Hematopoietic multipotent progenitor cell treated with erythropoietin and hydrocortisone succinate and interleukin-3 and kit ligand, for 17 days (in vitro differentiated cells): ENCODE results near the gene NLRP12.
"Not testable (repeated sequence)": the region's sequence is repeated elsewhere in the genome, so short reads cannot be mapped to it uniquely, and the experiment has no call there.

Experiments
- DNase-seq: peaks from one replicate; pipeline ENCODE4 v3.0.0-alpha.2; 2015; ENCODE audit warnings: low spot score

The NLRP12 gene

GRCh38 chr19:53824134-53824611 lies at the start of gene NLRP12:
TSS of gene NLRP12 (minus strand) at chr19:53824314. CDS start at chr19:53824174, 140 bp downstream.
- no peak for DNase-seq

GRCh38 chr19:53872762-53873161 lies 48.6 kb upstream of the NLRP12 start:
- DNase-seq, result no peak

DNA sequence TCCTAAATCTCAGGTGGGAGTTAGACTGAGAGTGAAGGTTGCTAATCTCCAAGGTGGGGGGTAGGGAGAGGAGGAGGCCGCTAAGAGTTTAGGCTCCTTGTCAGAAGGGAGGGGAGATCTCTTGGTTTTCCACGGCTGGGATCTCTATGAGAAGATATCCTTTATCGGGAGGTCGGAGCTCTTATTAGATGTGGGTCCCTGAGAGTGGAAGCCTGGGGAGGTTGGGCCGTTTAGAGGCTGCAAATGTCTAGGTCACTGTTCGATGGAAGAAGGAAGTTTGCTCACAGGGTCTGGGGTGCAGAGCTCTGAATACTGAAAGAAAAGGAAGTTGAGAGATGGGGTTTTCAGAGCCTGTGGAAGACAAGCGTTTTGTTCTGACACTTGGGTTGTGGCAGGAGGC lies 47.3 kb upstream of the NLRP12 start:
- no peak for DNase-seq

GRCh38 chr19:53870485-53870844 lies 46.4 kb upstream of the NLRP12 start:
- DNase-seq, result no peak

GRCh38 chr19:53869805-53870484 lies 45.8 kb upstream of the NLRP12 start:
- DNase-seq, result not testable (repeated sequence)

GRCh38 chr19:53868892-53869804 lies 45.0 kb upstream of the NLRP12 start:
- peak; percentile 13 for DNase-seq

DNA sequence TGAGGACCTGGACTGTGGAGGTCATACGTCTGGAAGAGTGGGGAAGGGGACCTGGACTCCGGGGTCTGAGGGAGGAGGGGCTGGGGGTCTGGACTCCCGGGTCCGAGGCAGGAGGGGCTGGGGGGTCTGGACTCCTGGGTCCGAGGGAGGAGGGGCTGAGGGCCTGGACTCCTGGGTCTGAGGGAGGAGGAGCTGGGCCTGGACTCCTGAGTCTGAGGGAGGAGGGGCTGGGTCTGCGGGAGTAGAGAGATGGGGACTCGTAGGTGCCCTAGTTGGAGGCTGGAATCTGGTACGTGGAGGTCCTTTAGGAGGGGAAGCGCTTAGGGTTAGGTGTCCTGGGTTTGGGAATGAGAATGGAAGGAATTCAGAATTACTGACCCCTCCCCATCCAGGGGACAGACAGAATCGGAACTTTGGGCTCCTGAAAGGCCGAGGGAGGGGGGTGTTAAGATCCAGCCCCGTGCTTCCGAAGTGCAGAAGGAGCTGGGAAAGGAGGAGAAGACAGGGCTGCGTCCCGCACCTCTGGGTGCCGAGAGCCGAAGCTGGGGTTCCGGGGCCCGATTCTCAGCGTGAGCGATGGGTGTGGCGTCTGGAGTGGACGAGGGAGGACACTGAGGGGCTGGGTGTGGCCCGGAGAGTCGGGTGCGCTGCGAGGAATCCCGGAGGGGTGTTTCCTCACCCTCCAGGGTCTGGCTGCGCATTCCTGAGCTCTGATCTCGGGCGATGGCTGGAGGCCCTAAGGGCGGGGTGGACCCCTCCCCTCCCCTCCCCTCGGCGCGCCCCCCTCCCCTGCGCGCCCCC lies 44.2 kb upstream of the NLRP12 start:
- DNase-seq, result peak; percentile 31

GRCh38 chr19:53867225-53868090 lies 43.3 kb upstream of the NLRP12 start, which contains the start of gene MYADM:
TSS of gene MYADM (plus strand) at chr19:53867883. CDS start at chr19:53873530, 5,647 bp downstream.
- DNase-seq, result peak; percentile 80

DNA sequence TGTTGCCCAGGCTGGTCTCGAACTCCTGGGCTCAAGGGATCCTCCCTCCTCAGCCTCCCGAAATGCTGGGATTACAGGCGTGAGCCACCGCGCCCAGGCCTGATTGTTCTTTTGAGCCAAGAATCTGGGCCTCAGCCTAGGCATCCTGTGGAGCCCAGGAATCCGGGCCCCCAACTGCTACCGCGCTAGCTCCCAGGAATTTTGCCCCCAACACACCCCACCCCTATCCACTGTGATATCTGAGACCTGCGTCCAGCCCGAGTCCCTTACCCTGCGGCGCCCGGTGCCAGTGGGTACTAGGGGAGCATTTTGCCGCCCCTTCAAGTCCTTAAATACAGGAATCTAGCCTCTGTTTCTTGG lies 42.7 kb upstream of the NLRP12 start:
- no peak for DNase-seq

DNA sequence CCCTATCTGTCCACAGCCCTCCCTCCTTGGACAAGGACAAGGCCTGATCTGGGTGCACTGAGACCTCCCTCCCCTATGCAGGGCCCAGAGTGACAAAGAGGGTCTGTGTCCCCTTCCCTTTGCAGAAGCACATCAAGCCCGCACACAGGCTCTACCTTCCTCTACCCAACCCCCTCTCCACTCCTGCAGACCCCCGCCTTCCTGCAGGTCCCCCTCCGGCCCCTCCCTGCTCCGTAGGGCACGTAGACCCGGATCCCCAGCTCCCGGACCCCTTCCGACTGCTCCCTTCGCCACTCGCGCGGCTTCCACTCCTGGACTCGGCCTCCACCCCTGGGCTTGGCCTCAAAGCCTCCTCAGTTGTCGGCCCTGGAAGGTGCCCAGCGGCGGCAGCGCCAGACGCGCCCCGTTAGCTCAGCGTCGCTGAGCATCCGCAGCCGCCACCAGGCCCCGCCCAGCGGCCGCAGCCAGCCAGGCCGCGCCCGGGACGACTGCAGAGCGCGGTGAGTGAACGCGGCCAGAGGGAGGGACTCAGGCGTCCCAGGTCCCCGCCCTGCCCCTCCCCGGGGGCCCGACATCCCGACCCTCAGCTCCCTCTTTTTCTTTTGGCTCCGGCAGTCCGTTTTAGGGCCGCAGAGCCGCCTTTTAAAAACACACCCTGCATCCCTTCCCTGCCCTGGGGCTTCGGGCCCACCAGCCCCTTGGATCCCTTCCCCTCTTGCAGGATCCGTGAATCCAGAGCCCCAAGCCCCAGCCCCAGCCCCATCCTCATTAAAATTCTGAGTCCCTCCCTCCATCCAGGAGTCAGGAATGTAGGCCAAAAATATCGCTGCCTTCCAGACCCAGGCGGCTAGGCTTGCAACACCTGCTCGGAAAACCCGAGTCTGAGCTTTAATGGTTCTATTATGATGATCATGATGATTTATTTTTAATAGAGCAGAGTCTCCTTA lies 42.1 kb upstream of the NLRP12 start:
- DNase-seq, result no peak

GRCh38 chr19:53865523-53865917 lies 41.4 kb upstream of the NLRP12 start:
- DNase-seq, result no peak

DNA sequence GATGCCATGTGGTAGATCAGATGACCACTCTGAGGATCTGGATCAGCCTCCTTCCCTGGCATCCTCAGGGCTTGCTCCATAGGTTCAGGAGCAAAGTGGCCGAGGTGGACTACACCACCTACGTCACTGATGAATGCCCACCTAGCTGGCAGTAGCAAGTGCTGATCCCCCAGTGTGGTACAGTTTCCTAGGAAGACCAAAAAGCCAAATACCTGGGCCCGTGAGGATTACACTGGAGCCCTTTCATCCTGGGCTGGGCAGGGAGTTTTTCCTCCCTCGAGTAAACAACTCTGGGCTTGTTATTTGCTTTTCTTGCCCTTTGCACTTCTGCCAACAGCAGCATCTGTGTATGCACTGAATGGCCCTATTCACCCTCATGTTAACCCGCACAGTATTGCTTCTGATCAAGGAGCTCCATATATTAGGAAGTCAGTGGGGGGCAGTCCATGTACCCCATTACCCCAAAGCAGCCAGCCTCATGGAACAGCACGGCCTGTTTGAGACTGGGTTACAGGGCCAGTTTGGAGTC lies 40.3 kb upstream of the NLRP12 start:
- no peak for DNase-seq

DNA sequence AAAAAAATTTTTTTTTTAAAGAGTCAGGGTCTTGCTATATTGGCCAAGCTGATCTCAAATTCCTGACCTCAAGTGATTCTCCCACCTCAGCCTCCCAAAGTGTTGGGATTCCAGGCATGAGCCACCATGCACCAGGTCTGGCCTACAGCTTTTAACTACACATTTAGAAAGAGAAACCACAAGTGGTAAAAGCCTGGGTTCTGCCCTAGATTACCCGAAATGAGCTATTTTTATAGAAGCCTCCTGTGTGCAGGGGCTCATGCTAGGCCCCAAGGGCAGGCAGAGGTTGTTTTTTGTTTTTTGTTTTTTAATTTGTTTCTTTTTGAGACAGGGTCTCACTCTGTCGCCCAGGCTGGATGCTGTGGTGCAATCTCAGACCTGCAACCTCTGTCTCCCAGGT lies 29.6 kb upstream of the NLRP12 start:
- no peak for DNase-seq

GRCh38 chr19:53849237-53849676 lies 25.1 kb upstream of the NLRP12 start:
- no peak for DNase-seq

DNA sequence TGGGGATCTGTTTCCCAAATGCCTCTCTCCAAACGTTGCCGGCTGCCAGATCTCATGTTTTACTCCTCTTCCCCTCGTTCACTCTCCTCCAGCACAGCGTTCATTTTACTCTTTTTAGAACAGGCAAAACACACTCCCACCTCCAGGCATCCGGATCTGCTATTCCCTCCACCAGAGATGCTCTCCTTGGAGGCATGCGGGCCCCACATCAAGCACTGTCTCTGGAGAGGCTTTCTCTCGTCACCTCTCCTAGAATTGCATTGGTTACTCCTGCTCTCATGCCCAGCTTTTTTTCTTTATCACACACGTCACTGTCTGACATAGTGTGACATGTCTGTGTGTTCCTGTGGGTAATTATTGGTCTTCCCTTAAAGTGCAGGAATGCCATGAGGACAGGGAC lies 23.4 kb upstream of the NLRP12 start:
- no peak for DNase-seq

DNA sequence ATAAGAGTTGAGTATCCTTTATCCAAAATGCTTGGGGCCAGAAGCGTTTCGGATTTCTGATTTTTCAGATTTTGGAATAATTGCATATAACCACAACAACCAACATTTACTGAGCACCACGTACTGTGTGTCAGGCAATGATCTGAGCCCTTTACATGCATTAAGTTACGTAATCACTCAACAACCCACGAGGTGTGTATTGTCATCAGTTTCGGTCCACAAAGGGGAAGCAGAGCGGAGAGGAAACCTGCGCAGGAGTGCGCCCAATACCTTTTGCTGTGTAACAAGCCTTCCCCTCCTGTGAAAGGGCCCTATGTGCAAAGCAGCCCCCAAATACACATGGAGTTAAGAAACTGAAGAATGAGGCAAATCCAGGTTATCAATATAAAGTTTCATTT lies 20.7 kb upstream of the NLRP12 start:
- no peak for DNase-seq

DNA sequence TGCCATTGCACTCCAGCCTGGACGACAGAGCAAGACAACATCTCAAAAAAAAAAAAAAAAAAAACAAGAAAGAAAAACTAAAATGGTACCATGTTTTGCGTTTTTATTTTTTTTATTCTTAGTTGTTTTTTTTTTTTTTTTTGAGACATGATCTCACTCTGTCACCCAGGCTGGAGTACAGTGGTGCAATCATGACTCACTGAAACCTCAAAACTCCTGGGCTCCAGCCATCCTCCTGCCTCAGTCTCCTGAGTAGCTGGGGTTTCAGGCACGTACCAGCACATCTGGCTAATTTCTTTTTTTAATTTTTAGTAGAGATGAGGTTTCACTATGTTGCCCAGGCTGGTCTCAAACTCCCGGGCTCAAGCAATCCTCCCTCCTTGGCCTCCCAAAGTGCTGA lies 16.8 kb upstream of the NLRP12 start:
- DNase-seq, result not testable (repeated sequence)

DNA sequence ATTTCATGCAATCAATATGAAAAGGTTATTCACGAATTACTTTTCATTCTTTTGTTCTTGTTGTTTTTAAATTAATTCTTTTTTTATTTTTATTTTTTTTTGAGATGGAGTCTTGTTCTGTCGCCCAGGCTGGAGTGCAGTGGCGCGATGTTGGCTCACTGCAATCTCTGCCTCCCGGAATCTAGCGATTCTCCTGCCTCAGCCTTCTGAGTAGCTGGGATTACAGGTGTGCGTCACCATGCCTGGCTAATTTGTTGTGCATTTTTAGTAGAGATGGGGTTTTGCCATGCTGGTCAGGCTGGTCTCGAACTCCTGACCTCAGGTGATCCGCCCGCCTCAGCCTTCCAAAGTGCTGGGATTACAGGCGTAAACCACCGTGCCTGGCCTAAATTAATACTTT lies 16.1 kb upstream of the NLRP12 start:
- DNase-seq, result not testable (repeated sequence)

DNA sequence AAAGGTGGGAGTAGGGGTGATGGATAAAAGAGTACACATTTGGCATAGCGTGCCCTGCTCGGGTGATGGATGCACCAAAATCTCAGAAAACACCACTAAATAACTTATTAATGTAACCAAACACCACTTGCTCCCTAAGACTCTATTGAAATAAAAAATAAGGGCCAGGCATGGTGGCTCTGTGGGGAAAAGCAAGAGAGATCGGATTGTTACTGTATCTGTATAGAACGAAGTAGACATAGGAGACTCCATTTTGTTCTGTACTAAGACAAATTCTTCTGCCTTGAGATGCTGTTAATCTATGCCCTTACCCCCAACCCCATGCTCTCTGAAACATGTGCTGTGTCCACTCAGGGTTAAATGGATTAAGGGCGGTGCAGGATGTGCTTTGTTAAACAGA lies 14.3 kb upstream of the NLRP12 start:
- DNase-seq, result not testable (repeated sequence)

DNA sequence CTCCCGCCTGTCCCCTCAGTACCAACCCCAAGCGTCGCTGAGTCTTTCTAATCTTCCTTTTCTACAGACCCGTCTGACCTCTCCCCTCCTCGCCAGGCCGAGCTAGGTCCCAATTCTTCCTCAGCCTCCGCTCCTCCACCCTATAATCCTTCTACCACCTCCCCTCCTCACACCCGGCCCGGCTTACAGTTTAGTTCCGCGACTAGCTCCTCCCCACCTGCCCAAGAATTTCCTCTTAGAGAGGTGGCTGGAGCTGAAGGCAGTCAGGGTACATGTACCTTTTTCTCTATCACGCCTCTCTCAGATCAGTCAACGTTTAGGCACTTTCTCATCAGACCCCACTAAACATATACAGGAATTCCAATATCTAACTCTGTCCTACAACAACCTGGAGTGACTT lies 8.7 kb upstream of the NLRP12 start:
- not testable (repeated sequence) for DNase-seq
